ENCODE measurements around the gene ARID1B.

DNA sequence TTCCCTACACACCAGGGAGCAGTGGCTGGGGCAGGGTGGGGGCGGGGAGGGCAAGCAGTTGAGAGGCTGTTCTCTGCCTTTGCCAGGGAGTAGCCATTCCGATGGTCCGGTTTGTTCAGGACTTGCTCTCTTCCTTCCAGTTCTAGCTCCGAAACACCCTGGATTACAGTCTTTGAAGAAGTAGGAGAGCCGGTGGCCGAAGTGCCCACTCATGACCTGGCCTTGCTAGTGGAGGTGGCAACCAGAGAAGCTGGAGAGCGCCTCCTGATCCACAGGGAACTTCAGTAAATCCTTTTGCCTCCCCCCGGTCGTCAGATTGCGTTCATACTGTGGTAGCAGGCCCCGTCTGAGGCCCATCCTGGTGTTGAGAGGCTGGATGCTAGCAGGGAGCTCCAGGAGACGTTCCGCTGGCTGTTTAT, 92.8 kb downstream of the ARID1B start:
- no peak for TF ChIP-seq POLR2AphosphoS5 (IDR thresholded peaks at IDR 0.05; ENCODE audit: low read depth, low read length)
- TF ChIP-seq, protein P1, sequence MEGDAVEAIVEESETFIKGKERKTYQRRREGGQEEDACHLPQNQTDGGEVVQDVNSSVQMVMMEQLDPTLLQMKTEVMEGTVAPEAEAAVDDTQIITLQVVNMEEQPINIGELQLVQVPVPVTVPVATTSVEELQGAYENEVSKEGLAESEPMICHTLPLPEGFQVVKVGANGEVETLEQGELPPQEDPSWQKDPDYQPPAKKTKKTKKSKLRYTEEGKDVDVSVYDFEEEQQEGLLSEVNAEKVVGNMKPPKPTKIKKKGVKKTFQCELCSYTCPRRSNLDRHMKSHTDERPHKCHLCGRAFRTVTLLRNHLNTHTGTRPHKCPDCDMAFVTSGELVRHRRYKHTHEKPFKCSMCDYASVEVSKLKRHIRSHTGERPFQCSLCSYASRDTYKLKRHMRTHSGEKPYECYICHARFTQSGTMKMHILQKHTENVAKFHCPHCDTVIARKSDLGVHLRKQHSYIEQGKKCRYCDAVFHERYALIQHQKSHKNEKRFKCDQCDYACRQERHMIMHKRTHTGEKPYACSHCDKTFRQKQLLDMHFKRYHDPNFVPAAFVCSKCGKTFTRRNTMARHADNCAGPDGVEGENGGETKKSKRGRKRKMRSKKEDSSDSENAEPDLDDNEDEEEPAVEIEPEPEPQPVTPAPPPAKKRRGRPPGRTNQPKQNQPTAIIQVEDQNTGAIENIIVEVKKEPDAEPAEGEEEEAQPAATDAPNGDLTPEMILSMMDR (IDR thresholded peaks at IDR 0.05), result no peak
- TF ChIP-seq, protein P2, sequence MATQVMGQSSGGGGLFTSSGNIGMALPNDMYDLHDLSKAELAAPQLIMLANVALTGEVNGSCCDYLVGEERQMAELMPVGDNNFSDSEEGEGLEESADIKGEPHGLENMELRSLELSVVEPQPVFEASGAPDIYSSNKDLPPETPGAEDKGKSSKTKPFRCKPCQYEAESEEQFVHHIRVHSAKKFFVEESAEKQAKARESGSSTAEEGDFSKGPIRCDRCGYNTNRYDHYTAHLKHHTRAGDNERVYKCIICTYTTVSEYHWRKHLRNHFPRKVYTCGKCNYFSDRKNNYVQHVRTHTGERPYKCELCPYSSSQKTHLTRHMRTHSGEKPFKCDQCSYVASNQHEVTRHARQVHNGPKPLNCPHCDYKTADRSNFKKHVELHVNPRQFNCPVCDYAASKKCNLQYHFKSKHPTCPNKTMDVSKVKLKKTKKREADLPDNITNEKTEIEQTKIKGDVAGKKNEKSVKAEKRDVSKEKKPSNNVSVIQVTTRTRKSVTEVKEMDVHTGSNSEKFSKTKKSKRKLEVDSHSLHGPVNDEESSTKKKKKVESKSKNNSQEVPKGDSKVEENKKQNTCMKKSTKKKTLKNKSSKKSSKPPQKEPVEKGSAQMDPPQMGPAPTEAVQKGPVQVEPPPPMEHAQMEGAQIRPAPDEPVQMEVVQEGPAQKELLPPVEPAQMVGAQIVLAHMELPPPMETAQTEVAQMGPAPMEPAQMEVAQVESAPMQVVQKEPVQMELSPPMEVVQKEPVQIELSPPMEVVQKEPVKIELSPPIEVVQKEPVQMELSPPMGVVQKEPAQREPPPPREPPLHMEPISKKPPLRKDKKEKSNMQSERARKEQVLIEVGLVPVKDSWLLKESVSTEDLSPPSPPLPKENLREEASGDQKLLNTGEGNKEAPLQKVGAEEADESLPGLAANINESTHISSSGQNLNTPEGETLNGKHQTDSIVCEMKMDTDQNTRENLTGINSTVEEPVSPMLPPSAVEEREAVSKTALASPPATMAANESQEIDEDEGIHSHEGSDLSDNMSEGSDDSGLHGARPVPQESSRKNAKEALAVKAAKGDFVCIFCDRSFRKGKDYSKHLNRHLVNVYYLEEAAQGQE (IDR thresholded peaks at IDR 0.05; ENCODE audit: insufficient read depth in 1 of 2, low read depth in 2 of 2, low read length in 1 of 2), result no peak
